IPS-18c (cell line): ENCODE results near the gene C1orf115.

Experiments
- H3K4me3 ChIP-seq: 2 replicates; pipeline ENCODE4 v1.7.0; 2013; ENCODE audit warnings: low read depth, mild to moderate bottlenecking, low read length, moderate library complexity; ENCODE audit not compliant: insufficient read depth
- H3K9me3 ChIP-seq: one replicate; pipeline ENCODE4 v1.6.1; 2013; ENCODE audit warnings: mild to moderate bottlenecking, low read length, moderate library complexity; ENCODE audit not compliant: control insufficient read depth, insufficient read depth

The C1orf115 gene

DNA sequence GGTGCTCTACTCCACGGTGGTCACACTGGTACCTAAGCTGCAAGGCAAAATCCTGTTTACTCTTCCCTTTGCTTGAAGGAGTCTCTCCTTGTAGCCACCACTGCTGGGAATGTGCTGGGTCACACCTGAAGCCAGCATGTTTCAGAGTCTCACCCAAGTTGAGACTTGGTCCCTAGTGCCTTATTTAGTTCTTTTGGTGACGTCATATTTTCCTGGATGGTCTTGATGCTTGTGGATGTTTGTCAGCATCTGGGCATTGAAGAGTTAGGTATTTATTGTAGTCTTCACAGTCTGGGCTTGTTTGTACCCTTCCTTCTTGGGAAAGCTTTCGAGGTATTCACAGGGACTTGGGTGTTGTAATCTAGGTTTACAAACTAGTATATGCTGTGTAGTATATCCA is 52.4 kb downstream of the C1orf115 start:
- H3K4me3 ChIP-seq = no peak overlapping the region
- no peaks in the 10 kb centered on the region for H3K9me3 ChIP-seq

GRCh38 chr1:220746851-220747250 is 56.7 kb downstream of the C1orf115 start:
- H3K4me3 ChIP-seq = peak overlapping the region; percentile 69; the same call in 1 of the 2 replicates
- H3K9me3 ChIP-seq = no peaks in the 10 kb centered on the region

GRCh38 chr1:220747437-220748088 is 57.4 kb downstream of the C1orf115 start:
- no peaks in the 10 kb centered on the region for H3K9me3 ChIP-seq
- peak overlapping the region; percentile 69 for H3K4me3 ChIP-seq

DNA sequence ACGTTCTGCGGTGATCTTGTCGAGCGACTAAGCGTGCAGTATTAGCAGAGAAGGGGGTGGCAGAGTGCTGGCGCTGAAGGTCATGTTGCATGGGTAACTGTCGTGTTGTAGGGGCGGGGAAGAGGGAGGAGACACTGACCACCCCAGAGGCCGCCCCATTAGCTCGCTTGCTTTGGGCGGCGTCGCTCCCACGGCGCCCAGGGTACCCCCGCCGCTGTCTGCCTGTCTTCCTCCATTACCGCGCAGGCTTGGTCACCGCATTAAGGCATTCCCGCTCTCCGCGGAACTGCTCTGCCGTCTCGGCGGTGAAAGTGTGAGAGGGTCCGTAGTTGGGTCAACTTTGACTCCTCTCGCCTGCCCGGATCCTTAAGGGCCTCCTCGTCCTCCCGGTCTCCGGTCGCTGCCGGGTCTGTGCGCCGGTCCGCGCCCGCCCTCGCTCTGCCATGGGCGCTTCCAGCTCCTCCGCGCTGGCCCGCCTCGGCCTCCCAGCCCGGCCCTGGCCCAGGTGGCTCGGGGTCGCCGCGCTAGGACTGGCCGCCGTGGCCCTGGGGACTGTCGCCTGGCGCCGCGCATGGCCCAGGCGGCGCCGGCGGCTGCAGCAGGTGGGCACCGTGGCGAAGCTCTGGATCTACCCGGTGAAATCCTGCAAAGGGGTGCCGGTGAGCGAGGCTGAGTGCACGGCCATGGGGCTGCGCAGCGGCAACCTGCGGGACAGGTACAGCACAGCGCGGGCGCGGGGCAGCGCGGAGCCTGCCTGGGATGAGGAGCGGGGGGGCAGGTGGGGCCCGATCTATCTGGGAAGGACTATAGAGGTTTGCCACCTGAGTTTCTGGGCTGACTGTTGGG is 58.1 kb downstream of the C1orf115 start, which contains the start of gene MTARC2:
TSS of gene MTARC2 (plus strand) at position 234 of the 846 bp plus-strand sequence. CDS start at position 444, 210 bp downstream.
- Histone ChIP-seq H3K4me3 (peak within 1 kb of the TSS; percentile 69), H3K9me3 (no peaks in the 10 kb centered on the region)
